GM23338 (cell line): ENCODE measurements around the gene CCL8.

Experiments
- CTCF ChIP-seq, 2 experiments: fragments of 200-600 bp in 1 of 2; sonication (generic) in 1 of 2; conservative IDR thresholded peaks; 2 replicates each; pipeline versions ENCODE4 v1.5.1 to v1.6.1; 2016 to 2017; ENCODE audit warnings: antibody characterized with exemption in 2 of 2, low read depth in 2 of 2, mild to moderate bottlenecking in 2 of 2, moderate library complexity in 1 of 2
- ETS1 ChIP-seq: IDR thresholded peaks from 2 replicates; pipeline ENCODE4 v1.6.1; 2016; ENCODE audit warnings: antibody characterized with exemption
- EZH2 ChIP-seq: fragments of 200-600 bp; sonication (generic); IDR thresholded peaks from one replicate; pipeline ENCODE4 v1.8.0; 2017; ENCODE audit warnings: antibody characterized with exemption, mild to moderate bottlenecking, low read depth; ENCODE audit not compliant: unreplicated experiment
- EZH2phosphoT487 ChIP-seq: fragments of 200-600 bp; sonication (generic); IDR thresholded peaks from one replicate; pipeline ENCODE4 v1.8.1; 2018; ENCODE audit warnings: antibody characterized with exemption; ENCODE audit not compliant: unreplicated experiment
- JUNB ChIP-seq: IDR thresholded peaks from one replicate; pipeline ENCODE4 v1.6.1; 2016; ENCODE audit warnings: antibody characterized with exemption; ENCODE audit not compliant: unreplicated experiment
- NANOG ChIP-seq: IDR thresholded peaks from 2 replicates; pipeline ENCODE4 v1.6.1; 2016; ENCODE audit warnings: antibody characterized with exemption, borderline replicate concordance
- POLR2AphosphoS5 ChIP-seq: IDR thresholded peaks from 2 replicates; pipeline ENCODE4 v1.6.1; 2016; ENCODE audit warnings: antibody characterized with exemption, low read depth
- REST ChIP-seq: IDR thresholded peaks from one replicate; pipeline ENCODE4 v1.6.1; 2018; ENCODE audit warnings: antibody characterized with exemption; ENCODE audit not compliant: unreplicated experiment
- ZNF114 ChIP-seq: fragments of 250-450 bp; sonication (Bioruptor Pico); IDR thresholded peaks from 2 replicates; pipeline ENCODE4 v1.5.0; 2020; ENCODE audit warnings: mild to moderate bottlenecking, moderate library complexity
- ZNF462 ChIP-seq: fragments of 250-450 bp; sonication (Bioruptor Pico); IDR thresholded peaks from 2 replicates; pipeline ENCODE4 v1.5.0; 2020; ENCODE audit warnings: mild to moderate bottlenecking, moderate library complexity

- TF ChIP-seq CTCF (conservative IDR thresholded peaks at IDR 0.05; ENCODE audit: low read depth in 2 of 2) (peak; percentile 68 to 87), EZH2phosphoT487 (no peak), EZH2 (no peak), POLR2AphosphoS5 (no peak), ZNF114 (CRISPR knock-in tag) (no peak), JUNB (no peak), ETS1 (no peak), REST (no peak), ZNF462 (CRISPR knock-in tag) (no peak), NANOG (no peak)
Observed at GRCh38 chr17:34306466-34306865, 12.8 kb upstream of the CCL8 start.
